Right lung (tissue), 5 donors: ENCODE measurements around the gene SLC5A2. TPM values are rescaled to one million over a fixed set of nuclear protein-coding genes. Genes with fewer than 3 reads are reported as not detected.
"Not testable (repeated sequence)": the region's sequence is repeated elsewhere in the genome, so short reads cannot be mapped to it uniquely, and the experiment has no call there.

Experiments
- DNase-seq, 2 donors: peaks; one replicate each; pipeline ENCODE4 v3.0.0-alpha.2; 2013
- polyA plus RNA-seq, 5 donors: library from polyadenylated mRNA; unstranded; fragments of 120-200 nt; gene quantifications; one replicate each; pipeline versions ENCODE4 v1.2.1 to v1.2.3, GENCODE V29; 2013; ENCODE audit warnings: inconsistent platforms in 1 of 5, low replicate concordance in 1 of 5; ENCODE audit not compliant: insufficient read length in 5 of 5, insufficient read depth in 1 of 5

Gene SLC5A2
- polyA plus RNA-seq, 5 donors, result 8.6 to 18.9 (median 14.9) TPM

GRCh38 chr16:31528523-31529107, 45.7 kb downstream of the SLC5A2 start:
- peak in 1 of 2 donors; percentile 30 for DNase-seq

- peak; percentile 38 to 55 for DNase-seq
These were observed 46.4 kb downstream of the SLC5A2 start for GRCh38 chr16:31529108-31529936.

DNA sequence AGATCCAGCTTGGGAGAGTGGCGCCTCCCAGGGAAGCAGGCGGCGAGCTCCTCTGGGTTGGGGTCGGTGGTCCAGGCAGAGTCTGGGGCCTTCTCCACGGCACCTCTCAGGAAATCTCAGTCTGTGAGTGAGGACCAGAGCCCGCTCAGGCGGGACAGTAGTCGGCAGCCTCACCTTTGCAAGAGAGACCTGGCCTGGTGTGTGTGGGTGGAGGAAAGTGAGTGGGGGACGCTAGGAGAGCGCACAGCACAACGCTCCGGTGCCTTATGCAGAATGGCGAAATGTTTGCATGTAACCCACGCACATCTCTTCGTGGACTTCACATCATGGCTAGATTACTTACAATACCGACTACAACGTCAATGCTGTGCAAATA, 47.0 kb downstream of the SLC5A2 start:
- DNase-seq, result no peak

DNA sequence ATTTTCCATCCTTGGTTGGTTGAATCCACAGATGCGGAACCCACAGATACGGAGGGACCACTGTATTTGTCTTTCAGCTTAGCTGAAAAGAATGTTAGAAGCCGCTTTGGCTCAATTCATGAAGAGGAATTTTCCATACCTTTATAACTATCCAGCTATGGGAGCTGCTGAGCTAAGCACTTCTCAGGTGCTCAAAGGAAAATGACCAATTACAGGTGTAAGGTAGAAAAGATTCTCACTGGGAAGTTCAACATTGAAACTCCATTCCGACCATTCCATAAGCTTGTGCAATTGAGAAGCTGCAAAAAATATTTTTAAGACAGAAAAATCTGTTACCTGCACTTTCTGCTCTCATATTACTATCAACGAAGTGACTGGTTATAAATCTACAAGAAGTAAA, 47.5 kb downstream of the SLC5A2 start:
- DNase-seq, result no peak

- no peak for DNase-seq
These were observed 48.2 kb downstream of the SLC5A2 start for GRCh38 chr16:31531096-31531495.

- no peak for DNase-seq
These were observed 49.2 kb downstream of the SLC5A2 start for GRCh38 chr16:31532120-31532519.

- no peak for DNase-seq
These were observed 50.0 kb downstream of the SLC5A2 start for GRCh38 chr16:31532896-31533295.

GRCh38 chr16:31535737-31536136, 52.8 kb downstream of the SLC5A2 start:
- no peak for DNase-seq

DNA sequence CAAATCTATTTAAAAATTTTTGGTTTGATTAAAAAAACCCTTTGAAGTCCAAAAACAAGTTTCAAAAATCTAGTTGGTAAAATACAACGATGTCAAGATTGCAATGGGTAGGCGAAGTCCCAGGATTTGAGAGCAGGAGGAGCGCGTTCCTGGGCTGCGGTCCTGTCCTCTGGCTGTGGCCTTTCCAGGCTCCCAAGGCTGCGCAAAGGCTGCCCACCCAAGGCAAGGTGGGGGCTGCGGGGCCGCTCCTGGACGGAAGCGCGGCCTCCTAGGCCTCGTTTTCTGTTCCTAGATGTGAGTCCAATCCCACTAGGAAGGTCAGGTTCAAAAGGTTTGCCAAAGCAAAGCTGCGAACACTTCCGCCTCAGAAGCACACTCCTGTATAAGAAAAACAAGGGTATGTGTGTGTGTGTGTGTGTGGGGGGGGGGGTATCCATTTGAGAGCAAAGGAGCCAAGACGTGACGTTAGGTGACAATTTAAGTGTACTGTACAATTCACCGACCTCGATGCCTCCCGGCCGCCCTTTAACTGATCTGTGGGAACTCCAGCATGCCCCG, 54.0 kb downstream of the SLC5A2 start:
- no peak for DNase-seq

DNA sequence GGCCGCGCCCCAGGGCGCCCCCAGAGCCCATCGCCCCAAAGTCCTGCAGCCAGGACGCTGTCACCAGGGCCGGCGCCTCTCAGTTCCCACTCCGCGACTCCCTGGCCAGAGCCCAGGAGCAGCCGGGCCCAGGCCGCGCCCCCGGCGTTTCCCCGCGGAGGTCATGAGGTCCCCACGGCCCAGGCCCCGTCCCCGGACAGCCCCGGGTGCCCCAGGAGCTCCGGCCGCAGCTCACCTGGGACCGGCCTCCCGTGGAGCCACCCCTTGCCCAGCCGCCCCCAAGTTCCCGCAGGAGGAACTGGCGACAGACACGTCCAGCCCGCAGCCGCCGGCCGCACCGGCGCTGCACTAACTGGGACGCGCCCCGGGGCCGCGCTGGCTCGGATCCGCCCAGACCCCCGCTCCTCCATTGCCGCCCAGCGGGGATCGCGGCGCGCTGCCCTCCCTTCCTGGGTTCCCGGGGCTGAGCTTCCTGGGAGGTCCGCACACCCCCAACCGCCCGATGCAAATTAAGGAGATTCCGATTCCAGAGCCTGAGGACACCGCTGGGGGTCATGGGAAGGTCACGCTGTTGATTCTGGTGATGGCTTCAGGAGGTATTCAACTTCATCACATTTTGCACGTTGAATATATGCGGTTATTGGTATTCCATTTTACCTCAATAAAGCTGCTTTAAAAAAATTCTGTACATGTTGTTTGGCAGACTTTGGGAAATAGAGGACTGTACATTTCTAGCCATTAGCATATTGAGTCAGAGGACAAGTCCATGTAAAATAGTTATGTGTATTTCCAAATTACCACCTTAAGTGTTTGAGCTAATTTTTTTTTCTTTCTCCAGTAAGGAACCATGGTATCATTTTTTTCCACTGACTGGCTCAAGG, 54.7 kb downstream of the SLC5A2 start:
- peak; percentile 26 to 32 for DNase-seq

DNA sequence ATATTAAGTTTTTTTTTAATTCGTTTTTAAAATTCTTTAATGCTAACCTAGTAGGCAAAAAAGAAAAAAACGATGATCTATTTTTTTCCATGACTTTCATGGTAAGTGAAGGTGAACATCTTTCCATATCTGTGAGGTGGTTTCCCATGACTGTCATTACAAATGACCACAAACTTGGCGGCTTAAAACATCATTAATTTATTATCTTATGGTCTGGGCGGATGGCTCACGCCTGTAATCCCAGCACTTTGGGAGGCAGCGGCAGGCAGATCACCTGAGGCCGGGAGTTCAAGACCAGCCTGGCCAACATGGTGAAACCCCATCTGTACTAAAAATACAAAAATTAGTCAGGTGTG, 55.3 kb downstream of the SLC5A2 start:
- not testable (repeated sequence) for DNase-seq

- not testable (repeated sequence) for DNase-seq
These were observed 56.8 kb downstream of the SLC5A2 start for GRCh38 chr16:31539762-31540161.

Other genes starting within 250 kb of the SLC5A2 start
- gene ITGAM, start 223.1 kb upstream of the SLC5A2 start, polyA plus RNA-seq, result 1 to 10 TPM; 1.9 to 4.2 (median 3.1) TPM
- 1 to 10 TPM in 4 of 5 donors, under 1 TPM in 1; 0.90 to 1.9 (median 1.4) TPM for gene ITGAX, start 127.9 kb upstream of the SLC5A2 start, polyA plus RNA-seq
- under 1 TPM in 4 of 5 donors, not detected in 1; 0.03 to 0.25 (median 0.04) TPM for gene ITGAD, start 89.8 kb upstream of the SLC5A2 start, polyA plus RNA-seq
- 10 to 100 TPM in 1 of 5 donors, under 1 TPM in 2, not detected in 2; 0.56 to 15.2 (median 0.75) TPM for gene COX6A2, start 54.8 kb upstream of the SLC5A2 start, polyA plus RNA-seq
- gene ZNF843, start 40.3 kb upstream of the SLC5A2 start, polyA plus RNA-seq, result 1 to 10 TPM; 1.3 to 2.3 (median 2.0) TPM
- gene ARMC5, start 23.6 kb upstream of the SLC5A2 start, polyA plus RNA-seq, result 10 to 100 TPM in 3 of 5 donors, 1 to 10 TPM in 2; 7.4 to 17.4 (median 10.1) TPM
- 10 to 100 TPM; 52.7 to 90.0 (median 64.1) TPM for gene TGFB1I1, start 11.0 kb upstream of the SLC5A2 start, polyA plus RNA-seq
- 10 to 100 TPM; 67.0 to 99.9 (median 88.8) TPM for gene RUSF1, start 25.3 kb downstream of the SLC5A2 start, polyA plus RNA-seq
- gene AHSP, start 44.8 kb downstream of the SLC5A2 start, polyA plus RNA-seq, result 10 to 100 TPM in 4 of 5 donors, 1 to 10 TPM in 1; 8.0 to 44.8 (median 10.7) TPM